ES-I3 (cell line): ENCODE measurements around the gene KCND3.

Source experiments
- H3K36me3 ChIP-seq: 2 replicates; pipeline ENCODE4 v1.6.1; 2013; ENCODE audit warnings: mild to moderate bottlenecking, low read length, control low read depth, moderate library complexity; ENCODE audit not compliant: insufficient read depth
- H3K4me1 ChIP-seq: 2 replicates; pipeline ENCODE4 v1.6.1; 2013; ENCODE audit warnings: mild to moderate bottlenecking, control low read depth, low read length; ENCODE audit not compliant: insufficient read depth
- H3K9ac ChIP-seq: 2 replicates; pipeline ENCODE4 v1.6.1; 2013; ENCODE audit warnings: low read depth, mild to moderate bottlenecking, low read length, moderate library complexity
- H3K9me3 ChIP-seq: 2 replicates; pipeline ENCODE4 v1.6.1; 2013; ENCODE audit warnings: mild to moderate bottlenecking, low read length, moderate library complexity; ENCODE audit not compliant: control insufficient read depth, insufficient read depth

KCND3 gene

DNA sequence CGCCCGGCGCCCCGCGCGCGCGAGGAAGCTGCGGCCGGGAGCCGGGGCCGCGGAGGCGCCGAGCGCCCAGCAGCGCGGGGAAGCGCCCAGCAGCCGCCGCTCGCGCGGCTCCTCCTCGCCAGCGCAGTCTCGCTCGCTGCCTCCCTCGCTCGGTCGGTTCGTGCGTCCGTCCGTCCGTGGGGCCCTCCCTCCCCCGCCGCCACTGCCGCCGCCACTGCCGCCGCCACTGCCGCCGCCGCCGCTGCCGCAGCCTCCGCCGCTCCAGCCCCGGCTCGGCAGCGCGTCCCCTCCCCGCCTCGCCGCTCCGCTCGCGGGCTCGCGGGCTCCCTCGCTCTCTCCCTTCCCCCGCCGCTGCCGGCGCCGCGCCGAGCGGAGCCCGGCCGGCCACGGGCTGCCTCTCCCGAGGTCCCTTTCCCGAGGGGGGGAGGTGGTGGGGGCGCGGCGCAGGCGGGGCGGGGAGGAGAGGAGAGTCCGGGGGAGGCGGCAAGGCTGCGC lies at the start of gene KCND3:
Gene KCND3 (minus strand): TSS at position 138 of the 495 bp plus-strand sequence.
- H3K9ac ChIP-seq, result peak within 1 kb of the TSS; percentile 37
- no peaks in the 10 kb centered on the region for H3K4me1 ChIP-seq
- no peaks in the 10 kb centered on the region for H3K9me3 ChIP-seq
- H3K36me3 ChIP-seq, result no peaks in the 10 kb centered on the region

DNA sequence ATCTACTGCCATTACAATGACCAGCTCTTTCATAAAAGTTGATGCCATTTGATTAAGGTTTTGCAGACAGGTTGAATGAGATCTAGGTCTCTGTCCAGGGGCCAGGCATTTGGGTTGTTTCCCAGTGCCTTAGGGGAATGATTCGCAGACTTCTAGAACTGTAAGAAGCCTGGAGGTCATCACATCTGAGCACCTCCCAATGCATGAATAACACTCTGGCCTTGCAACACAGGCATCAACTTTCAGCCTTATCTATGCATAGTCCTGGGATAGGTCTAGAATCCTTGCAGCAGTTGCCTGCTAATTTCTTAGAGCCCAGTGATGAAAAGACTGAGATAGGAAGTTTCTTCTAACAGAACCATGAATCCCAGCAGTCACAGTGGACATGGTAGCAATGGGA lies 44.8 kb upstream of the KCND3 start:
- no peaks in the 10 kb centered on the region for H3K9me3 ChIP-seq
- no peaks in the 10 kb centered on the region for H3K36me3 ChIP-seq
- H3K4me1 ChIP-seq, result no peaks in the 10 kb centered on the region

GRCh38 chr1:112033439-112034120 lies 44.1 kb upstream of the KCND3 start:
- no peaks in the 10 kb centered on the region for H3K36me3 ChIP-seq
- H3K4me1 ChIP-seq, result no peaks in the 10 kb centered on the region
- H3K9ac ChIP-seq, result no peak overlapping the region
- H3K9me3 ChIP-seq, result no peaks in the 10 kb centered on the region

More for the DNA sequence above, 44.8 kb upstream of the KCND3 start:
- no peak overlapping the region for H3K9ac ChIP-seq

DNA sequence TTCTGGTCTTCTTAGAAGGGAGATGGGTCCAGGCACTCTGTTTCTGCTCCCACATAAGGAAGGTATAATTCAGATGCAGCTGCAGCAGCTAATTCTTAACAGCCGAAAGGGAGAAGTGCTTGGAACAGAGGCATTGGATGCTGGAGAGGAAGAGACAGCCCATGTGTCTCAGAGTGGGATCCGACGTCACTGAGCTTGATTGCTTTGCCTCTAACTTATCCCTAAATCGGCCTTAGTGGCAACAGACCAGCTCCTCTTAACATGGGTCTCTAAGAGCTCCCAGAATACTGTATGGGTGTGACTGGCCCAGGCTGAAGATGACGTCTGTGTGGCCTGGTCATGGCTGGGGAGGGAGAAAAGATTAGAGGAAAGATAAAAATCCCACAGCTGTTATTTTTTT lies 40.7 kb upstream of the KCND3 start:
- H3K9me3 ChIP-seq, result no peaks in the 10 kb centered on the region
- no peak overlapping the region for H3K9ac ChIP-seq
- no peaks in the 10 kb centered on the region for H3K36me3 ChIP-seq
- H3K4me1 ChIP-seq, result no peaks in the 10 kb centered on the region

- Histone ChIP-seq H3K36me3 (no peaks in the 10 kb centered on the region), H3K9me3 (no peaks in the 10 kb centered on the region), H3K9ac (no peak overlapping the region), H3K4me1 (no peaks in the 10 kb centered on the region)
Observed at GRCh38 chr1:112027696-112028095, 38.2 kb upstream of the KCND3 start.

- Histone ChIP-seq H3K9me3 (no peaks in the 10 kb centered on the region), H3K36me3 (no peaks in the 10 kb centered on the region), H3K9ac (no peak overlapping the region), H3K4me1 (no peaks in the 10 kb centered on the region)
Observed at GRCh38 chr1:112026501-112026900, 37.0 kb upstream of the KCND3 start.

GRCh38 chr1:112026016-112026415 lies 36.5 kb upstream of the KCND3 start:
- Histone ChIP-seq H3K36me3 (no peaks in the 10 kb centered on the region), H3K4me1 (no peaks in the 10 kb centered on the region), H3K9ac (no peak overlapping the region), H3K9me3 (no peaks in the 10 kb centered on the region)

DNA sequence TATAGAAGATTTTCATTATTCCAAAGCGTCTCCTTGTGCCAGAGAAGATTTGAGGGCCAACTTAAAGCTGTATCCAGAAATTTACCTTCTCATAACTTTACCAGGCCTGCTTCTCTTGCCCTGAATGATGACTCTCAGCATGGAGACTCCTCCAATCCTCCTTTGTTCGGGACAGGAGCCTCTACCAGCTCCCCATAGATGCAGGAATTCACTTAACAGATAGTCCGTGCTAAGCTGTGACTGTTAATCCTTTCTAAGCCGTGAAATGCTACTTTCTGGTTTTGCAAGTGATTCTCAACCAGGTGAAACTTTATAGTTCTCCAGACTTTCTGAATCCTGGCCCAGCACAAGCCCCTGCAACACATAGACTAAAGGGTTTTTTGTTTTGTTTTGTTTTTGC lies 31.8 kb upstream of the KCND3 start:
- no peak overlapping the region for H3K9ac ChIP-seq
- H3K4me1 ChIP-seq, result no peaks in the 10 kb centered on the region
- H3K9me3 ChIP-seq, result no peaks in the 10 kb centered on the region; the same call in 1 of the 2 replicates
- no peaks in the 10 kb centered on the region for H3K36me3 ChIP-seq

- Histone ChIP-seq H3K36me3 (no peaks in the 10 kb centered on the region), H3K9me3 (no peaks in the 10 kb centered on the region; the same call in 1 of the 2 replicates), H3K9ac (no peak overlapping the region), H3K4me1 (no peaks in the 10 kb centered on the region)
Observed at GRCh38 chr1:112017183-112017582, 27.7 kb upstream of the KCND3 start.

DNA sequence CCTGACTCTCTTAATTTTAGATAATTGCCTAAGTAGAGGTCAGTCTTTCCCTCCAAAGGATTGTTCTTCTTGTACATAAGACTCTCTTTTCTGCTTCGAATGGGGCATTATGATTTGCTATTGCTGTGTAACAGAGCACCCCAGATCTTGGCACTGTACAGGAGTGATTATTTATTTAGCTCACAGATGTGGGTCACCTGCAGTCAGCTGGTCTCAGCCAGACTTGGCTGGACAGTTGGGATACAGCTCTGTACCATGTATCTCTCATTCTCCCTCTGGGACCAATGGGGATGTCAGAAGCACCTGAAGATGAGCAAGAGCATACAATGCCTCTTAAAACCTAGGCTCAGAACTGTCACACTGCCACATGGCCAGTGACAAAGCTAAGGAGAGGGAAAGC lies 23.4 kb upstream of the KCND3 start:
- Histone ChIP-seq H3K9ac (no peak overlapping the region), H3K4me1 (no peaks in the 10 kb centered on the region), H3K9me3 (no peaks in the 10 kb centered on the region), H3K36me3 (no peaks in the 10 kb centered on the region)

DNA sequence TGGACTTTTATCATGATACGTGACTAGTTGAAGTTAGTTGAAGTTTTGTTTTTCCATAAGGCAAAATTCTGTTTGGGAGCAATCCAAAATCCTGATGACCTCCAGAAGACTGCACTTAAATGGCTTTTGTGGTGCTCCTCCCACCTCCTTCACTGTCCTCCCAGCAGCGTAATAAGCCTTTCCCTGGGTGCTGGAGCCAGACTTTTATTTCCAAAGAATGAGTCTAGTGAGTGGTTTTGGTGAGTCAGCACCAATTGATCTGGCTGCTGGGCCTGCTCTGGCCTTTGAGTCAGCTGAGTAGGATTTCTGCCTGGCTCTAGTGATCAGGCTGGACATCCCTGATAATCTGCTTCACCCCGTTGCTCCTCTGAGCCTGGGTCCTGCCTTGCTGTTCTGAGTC lies 21.7 kb upstream of the KCND3 start:
- H3K9ac ChIP-seq, result no peak overlapping the region
- no peaks in the 10 kb centered on the region for H3K9me3 ChIP-seq
- no peaks in the 10 kb centered on the region for H3K36me3 ChIP-seq
- H3K4me1 ChIP-seq, result peaks cover 14% of the 10 kb centered on the region

DNA sequence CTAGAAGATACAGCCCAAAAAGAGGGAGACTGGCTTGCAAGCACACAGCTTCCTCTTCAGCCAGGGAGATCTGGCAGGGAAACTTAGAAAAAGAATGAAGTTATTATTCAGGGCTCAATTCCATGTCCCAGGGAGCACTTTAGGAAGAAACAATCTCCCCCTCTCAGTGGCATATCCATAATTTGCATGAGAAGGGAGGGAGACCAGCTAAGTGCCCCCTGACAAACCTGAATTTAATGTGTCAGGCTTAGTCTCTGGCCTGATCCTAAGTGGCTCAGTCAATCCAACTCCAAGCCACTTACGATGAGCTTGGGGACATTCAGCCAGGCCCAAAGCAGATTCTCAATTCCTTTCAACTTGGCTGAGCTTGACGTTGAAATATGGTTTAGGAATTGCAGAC lies 17.7 kb upstream of the KCND3 start:
- peaks cover 29% of the 10 kb centered on the region for H3K4me1 ChIP-seq
- H3K9me3 ChIP-seq, result no peaks in the 10 kb centered on the region
- H3K9ac ChIP-seq, result no peak overlapping the region
- H3K36me3 ChIP-seq, result no peaks in the 10 kb centered on the region

GRCh38 chr1:112006416-112007025 lies 17.1 kb upstream of the KCND3 start:
- H3K4me1 ChIP-seq, result peaks cover 29% of the 10 kb centered on the region
- no peaks in the 10 kb centered on the region for H3K9me3 ChIP-seq
- H3K9ac ChIP-seq, result no peak overlapping the region
- no peaks in the 10 kb centered on the region for H3K36me3 ChIP-seq

DNA sequence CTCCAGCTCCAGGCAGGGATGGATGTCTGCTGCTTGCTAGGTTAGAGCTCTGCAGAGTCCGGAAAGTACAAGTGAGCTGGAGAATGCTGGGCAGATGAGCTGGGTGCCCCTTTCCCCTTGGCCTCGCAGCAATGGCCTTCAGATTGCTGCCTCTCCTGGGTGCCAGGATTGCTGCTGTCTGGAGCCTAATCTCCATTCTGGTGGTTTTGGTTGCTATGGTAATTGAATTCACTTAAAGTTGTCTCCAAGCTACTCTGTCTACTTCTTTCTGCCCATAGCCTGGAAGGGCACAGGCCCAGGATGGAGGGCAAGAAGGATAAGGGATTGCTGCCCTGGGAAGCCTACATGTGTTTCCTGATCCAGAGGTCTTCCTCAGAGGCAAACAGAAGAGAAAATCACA lies 14.6 kb upstream of the KCND3 start:
- H3K4me1 ChIP-seq, result peaks cover 29% of the 10 kb centered on the region
- no peak overlapping the region for H3K9ac ChIP-seq
- H3K36me3 ChIP-seq, result no peaks in the 10 kb centered on the region
- H3K9me3 ChIP-seq, result no peaks in the 10 kb centered on the region

GRCh38 chr1:112002514-112002913 lies 13.0 kb upstream of the KCND3 start:
- no peak overlapping the region for H3K9ac ChIP-seq

More at GRCh38 chr1:112002514-112002913, 13.0 kb upstream of the KCND3 start:
- Histone ChIP-seq H3K9me3 (no peaks in the 10 kb centered on the region), H3K4me1 (peaks cover 27% of the 10 kb centered on the region), H3K36me3 (no peaks in the 10 kb centered on the region)
